ENCODE results near the gene GANC. TPM values are rescaled to one million over a fixed set of nuclear protein-coding genes. Genes with fewer than 3 reads are reported as not detected.
A peak's percentile ranks its signal among the peaks of the same experiment; 100 is the strongest.

Gene GANC
- total RNA-seq, 1 donor from 2014 or later, result 12.5 TPM

GRCh38 chr15:42343596-42344232 lies 70.7 kb downstream of the GANC start:
- H3K9me3 Mint-ChIP-seq (ENCODE audit: unreplicated experiment), result no peaks in the 10 kb centered on the region
- H3K4me3 Mint-ChIP-seq (ENCODE audit: unreplicated experiment), result no peak overlapping the region
- H3K4me1 ChIP-seq (ENCODE audit: insufficient read depth, low read length), result peaks cover 17% of the 10 kb centered on the region
- H2AFZ ChIP-seq (ENCODE audit: low read depth, low read length), result no peak overlapping the region
- peaks cover 17% of the 10 kb centered on the region for H3K4me1 Mint-ChIP-seq (ENCODE audit: low read depth, unreplicated experiment)
- no peaks in the 10 kb centered on the region for H4K20me1 ChIP-seq (ENCODE audit: insufficient read depth, low read length)
- no peak overlapping the region for H3K4me3 ChIP-seq (ENCODE audit: insufficient read depth, low read depth, low read length)
- peaks cover 8% of the 10 kb centered on the region for H3K36me3 Mint-ChIP-seq (ENCODE audit: low read depth, unreplicated experiment)
- H3K79me2 ChIP-seq (ENCODE audit: insufficient read depth, low read length), result no peaks in the 10 kb centered on the region
- FAIRE-seq (no peak), DNase-seq (ENCODE audit: low read depth) (no peak)
- no peak overlapping the region for H3K4me2 ChIP-seq (ENCODE audit: low read length)
- H3K27ac Mint-ChIP-seq (ENCODE audit: unreplicated experiment), result no peak overlapping the region
- H3K36me3 ChIP-seq (ENCODE audit: insufficient read depth, low read length), result no peaks in the 10 kb centered on the region
- no peak overlapping the region for H3K27ac ChIP-seq (ENCODE audit: low read depth, low read length)
- no peak overlapping the region for H3K9ac ChIP-seq (ENCODE audit: low read length)
- no peak for TF ChIP-seq EZH2 (IDR thresholded peaks at IDR 0.05; ENCODE audit: insufficient read depth, low read length)
- no peak for TF ChIP-seq CTCF (IDR thresholded peaks at IDR 0.05; ENCODE audit: insufficient read depth, low read depth, low read length)
- H3K9me3 ChIP-seq (ENCODE audit: insufficient read depth, low read depth, low read length), result no peaks in the 10 kb centered on the region
- H3K27me3 ChIP-seq (ENCODE audit: insufficient read depth, low read length), result no peaks in the 10 kb centered on the region
- H3K27me3 Mint-ChIP-seq (ENCODE audit: low read depth, unreplicated experiment), result peaks cover 3% of the 10 kb centered on the region

- H3K27me3 ChIP-seq (ENCODE audit: insufficient read depth, low read length), result no peaks in the 10 kb centered on the region
- H3K9ac ChIP-seq (ENCODE audit: low read length), result no peak overlapping the region
- Mint-ChIP-seq H3K27ac (ENCODE audit: unreplicated experiment) (no peak overlapping the region), H3K9me3 (ENCODE audit: unreplicated experiment) (no peaks in the 10 kb centered on the region), H3K4me1 (ENCODE audit: low read depth, unreplicated experiment) (peaks cover 25% of the 10 kb centered on the region), H3K4me3 (ENCODE audit: unreplicated experiment) (no peak overlapping the region), H3K36me3 (ENCODE audit: low read depth, unreplicated experiment) (peaks cover 8% of the 10 kb centered on the region), H3K27me3 (ENCODE audit: low read depth, unreplicated experiment) (peaks cover 3% of the 10 kb centered on the region)
- no peaks in the 10 kb centered on the region for H3K79me2 ChIP-seq (ENCODE audit: insufficient read depth, low read length)
- no peak overlapping the region for H3K27ac ChIP-seq (ENCODE audit: low read depth, low read length)
- no peak overlapping the region for H3K4me2 ChIP-seq (ENCODE audit: low read length)
- H3K9me3 ChIP-seq (ENCODE audit: insufficient read depth, low read depth, low read length), result no peaks in the 10 kb centered on the region
- TF ChIP-seq EZH2 (IDR thresholded peaks at IDR 0.05; ENCODE audit: insufficient read depth, low read length) (no peak), CTCF (IDR thresholded peaks at IDR 0.05; ENCODE audit: insufficient read depth, low read depth, low read length) (no peak)
- no peaks in the 10 kb centered on the region for H3K36me3 ChIP-seq (ENCODE audit: insufficient read depth, low read length)
- peak; percentile 68 for DNase-seq (ENCODE audit: low read depth)
- no peak overlapping the region for H3K4me3 ChIP-seq (ENCODE audit: insufficient read depth, low read depth, low read length)
- H4K20me1 ChIP-seq (ENCODE audit: insufficient read depth, low read length), result no peaks in the 10 kb centered on the region
- peaks cover 25% of the 10 kb centered on the region for H3K4me1 ChIP-seq (ENCODE audit: insufficient read depth, low read length)
- no peak overlapping the region for H2AFZ ChIP-seq (ENCODE audit: low read depth, low read length)
- FAIRE-seq, result peak; percentile 37
Measured at GRCh38 chr15:42344763-42345162, 71.8 kb downstream of the GANC start.

GRCh38 chr15:42345504-42345903 lies 72.5 kb downstream of the GANC start:
- TF ChIP-seq CTCF (IDR thresholded peaks at IDR 0.05; ENCODE audit: insufficient read depth, low read depth, low read length) (no peak), EZH2 (IDR thresholded peaks at IDR 0.05; ENCODE audit: insufficient read depth, low read length) (no peak)
- no peak overlapping the region for H3K27ac ChIP-seq (ENCODE audit: low read depth, low read length)
- FAIRE-seq (no peak), DNase-seq (ENCODE audit: low read depth) (no peak)
- peaks cover 8% of the 10 kb centered on the region for H3K36me3 Mint-ChIP-seq (ENCODE audit: low read depth, unreplicated experiment)
- peaks cover 25% of the 10 kb centered on the region for H3K4me1 ChIP-seq (ENCODE audit: insufficient read depth, low read length)
- H3K4me3 Mint-ChIP-seq (ENCODE audit: unreplicated experiment), result no peak overlapping the region
- peaks cover 3% of the 10 kb centered on the region for H3K27me3 Mint-ChIP-seq (ENCODE audit: low read depth, unreplicated experiment)
- H3K4me2 ChIP-seq (ENCODE audit: low read length), result no peak overlapping the region
- no peaks in the 10 kb centered on the region for H3K9me3 Mint-ChIP-seq (ENCODE audit: unreplicated experiment)
- H3K4me1 Mint-ChIP-seq (ENCODE audit: low read depth, unreplicated experiment), result peaks cover 25% of the 10 kb centered on the region
- no peaks in the 10 kb centered on the region for H3K9me3 ChIP-seq (ENCODE audit: insufficient read depth, low read depth, low read length)
- H2AFZ ChIP-seq (ENCODE audit: low read depth, low read length), result no peak overlapping the region
- no peak overlapping the region for H3K4me3 ChIP-seq (ENCODE audit: insufficient read depth, low read depth, low read length)
- H3K27ac Mint-ChIP-seq (ENCODE audit: unreplicated experiment), result no peak overlapping the region
- no peaks in the 10 kb centered on the region for H3K27me3 ChIP-seq (ENCODE audit: insufficient read depth, low read length)
- no peak overlapping the region for H3K9ac ChIP-seq (ENCODE audit: low read length)
- no peaks in the 10 kb centered on the region for H3K79me2 ChIP-seq (ENCODE audit: insufficient read depth, low read length)
- H4K20me1 ChIP-seq (ENCODE audit: insufficient read depth, low read length), result no peaks in the 10 kb centered on the region
- no peaks in the 10 kb centered on the region for H3K36me3 ChIP-seq (ENCODE audit: insufficient read depth, low read length)
